ENCODE data around the gene RASSF3.

The RASSF3 gene

DNA sequence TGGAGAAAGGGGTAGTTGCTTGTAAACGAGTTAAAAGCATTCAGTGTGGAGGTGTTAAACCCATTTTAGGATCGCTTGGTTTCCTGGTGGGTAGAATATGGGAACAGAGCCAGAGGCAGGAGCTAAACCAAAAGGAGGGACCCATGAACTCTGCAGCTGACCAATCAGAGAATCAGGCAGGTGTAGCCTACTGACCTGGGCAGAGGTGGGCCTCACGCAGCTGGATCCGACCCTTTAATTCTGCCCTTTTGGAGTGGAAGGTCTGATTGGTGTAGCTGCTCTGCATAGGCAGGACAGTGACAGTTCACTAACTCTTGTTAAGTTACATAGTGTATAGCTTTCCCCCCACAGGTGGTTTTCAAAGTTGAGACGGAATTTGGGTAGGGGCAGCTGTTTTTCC is 85.3 kb downstream of the RASSF3 start:
- DNase-seq = no peak

DNA sequence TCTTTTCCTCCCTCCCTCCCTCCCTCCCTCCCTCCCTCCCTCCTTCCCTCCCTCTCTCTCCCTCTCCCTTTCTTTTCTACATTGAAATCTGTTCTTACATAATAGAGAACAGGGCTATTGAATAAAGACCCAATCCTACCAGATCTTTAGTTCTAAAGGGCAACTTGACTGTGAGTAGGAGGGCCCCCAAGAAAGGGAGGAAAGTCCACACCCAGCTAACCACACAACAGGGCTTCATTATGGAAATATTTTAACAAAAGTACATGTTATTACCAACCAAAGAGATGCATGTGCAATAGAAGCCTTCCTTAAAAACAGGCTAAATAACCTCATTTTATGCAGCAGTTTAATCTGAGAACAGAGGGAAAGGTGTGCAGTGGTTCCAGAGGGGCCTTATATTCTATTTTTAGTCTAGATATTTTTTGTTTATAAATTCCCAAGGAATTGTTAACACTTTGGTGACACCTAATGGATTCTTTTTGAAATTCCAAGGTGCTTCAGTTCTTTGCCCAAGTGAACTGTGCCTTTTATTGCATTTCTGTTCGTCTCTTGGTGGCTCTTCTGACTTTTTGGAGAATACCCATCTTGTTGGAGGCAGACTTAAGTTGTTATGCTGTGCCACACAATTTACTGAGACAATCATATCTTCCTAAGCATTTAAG is 85.9 kb downstream of the RASSF3 start:
- no peak for DNase-seq

DNA sequence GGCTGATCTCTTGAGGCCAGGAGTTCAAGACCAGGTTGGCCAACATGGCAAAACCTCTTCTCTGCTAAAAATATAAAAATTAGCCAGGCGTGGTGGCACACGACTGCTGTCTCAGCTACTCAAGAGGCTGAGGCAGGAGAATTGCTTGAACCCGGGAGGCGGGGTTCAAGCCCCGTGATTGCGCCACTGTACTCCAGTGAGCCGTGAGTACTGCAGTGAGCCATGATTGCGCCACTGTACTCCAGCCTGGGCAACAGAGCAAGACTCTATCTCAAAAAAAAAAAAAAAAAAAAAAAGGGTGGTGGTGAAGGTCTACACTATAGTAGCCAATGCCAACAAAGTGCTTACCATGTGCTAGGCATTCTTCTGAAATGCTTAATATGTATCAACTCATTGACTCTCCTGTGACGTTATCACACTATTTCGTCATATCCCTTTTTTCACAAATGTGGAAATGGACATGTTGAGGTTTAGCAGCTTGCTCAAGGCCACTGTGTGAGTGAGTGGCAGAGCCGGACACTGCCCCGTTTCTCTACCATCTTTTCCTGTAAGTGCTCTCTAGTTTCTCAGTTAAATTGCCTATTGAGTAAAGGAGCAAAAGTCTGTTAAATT is 89.3 kb downstream of the RASSF3 start:
- no peak for DNase-seq

DNA sequence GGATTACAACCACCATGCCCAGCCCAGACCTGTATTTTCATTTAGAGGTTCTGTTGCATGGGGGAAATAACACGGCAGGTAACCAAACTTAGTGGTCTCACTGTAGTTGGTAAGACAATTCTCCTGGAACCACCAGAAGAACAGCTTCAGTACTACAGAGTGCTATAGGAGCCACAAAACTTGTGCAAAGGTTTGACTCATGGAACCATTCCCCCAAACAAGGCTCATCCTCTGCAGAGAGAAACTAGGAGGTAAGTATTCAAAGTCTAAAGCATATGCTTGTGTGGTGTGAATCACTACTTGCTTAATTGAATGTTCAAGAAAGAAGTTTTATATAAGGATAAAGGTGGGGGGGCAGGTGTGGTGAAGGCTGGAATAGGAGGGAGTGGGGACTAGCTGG is 90.2 kb downstream of the RASSF3 start:
- no peak for DNase-seq

DNA sequence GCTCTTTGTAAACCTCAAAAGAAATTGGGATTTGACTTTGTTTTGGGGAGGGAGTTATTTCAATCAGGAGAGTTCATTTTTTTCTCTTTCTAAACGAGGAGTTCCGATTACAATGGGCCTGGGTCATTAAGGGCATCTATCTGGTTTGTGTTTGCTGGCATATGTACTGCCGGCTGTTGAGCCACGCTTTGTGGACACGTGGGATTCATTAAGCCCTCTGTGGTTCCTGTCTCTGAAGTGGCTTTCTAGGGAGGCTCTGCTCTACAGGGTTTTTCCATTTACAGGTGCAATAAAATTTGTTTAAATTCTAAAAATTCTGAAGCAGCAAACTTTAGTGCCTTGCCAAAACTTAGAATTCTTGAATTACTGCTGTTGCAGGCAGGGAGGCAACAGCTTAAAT is 91.0 kb downstream of the RASSF3 start:
- DNase-seq = no peak

DNA sequence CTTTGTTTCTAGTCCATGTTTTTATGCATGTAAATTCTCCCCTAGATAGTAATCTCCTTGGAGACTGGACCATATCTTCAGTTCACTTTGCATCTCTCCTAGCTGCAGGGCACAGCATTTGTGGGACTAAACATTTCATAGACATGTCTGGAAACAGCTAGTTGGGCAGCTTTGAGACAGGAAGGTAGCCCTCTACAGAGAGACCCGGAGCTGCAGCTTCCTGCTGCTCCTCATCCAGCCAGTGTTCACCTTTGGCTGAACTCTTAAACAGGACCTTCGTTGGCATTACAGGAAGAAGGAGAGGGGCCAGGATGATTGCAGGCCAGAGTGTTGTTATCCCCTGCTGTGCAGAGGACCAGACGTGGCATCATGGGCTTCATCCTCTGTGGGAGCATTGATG is 96.0 kb downstream of the RASSF3 start:
- no peak for DNase-seq

DNA sequence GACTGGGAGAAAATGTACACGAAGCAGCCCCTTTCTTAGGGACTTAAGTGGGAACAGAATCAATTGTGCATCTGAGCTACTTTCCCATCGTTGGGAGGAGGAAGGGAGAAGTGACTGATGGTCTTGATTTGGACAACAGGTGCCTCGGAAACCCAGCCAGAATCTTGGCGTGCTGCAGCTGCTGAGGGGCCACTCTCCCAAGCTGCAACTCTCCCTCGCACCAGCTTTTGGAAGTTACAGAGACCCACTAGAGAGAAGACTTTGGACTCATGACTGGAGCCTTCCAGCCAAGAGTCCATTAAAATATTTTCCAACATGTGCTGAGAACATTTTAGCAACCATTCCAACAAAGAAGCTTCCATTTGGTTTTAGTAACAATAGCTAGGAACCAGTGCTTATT is 96.6 kb downstream of the RASSF3 start:
- DNase-seq = no peak

DNA sequence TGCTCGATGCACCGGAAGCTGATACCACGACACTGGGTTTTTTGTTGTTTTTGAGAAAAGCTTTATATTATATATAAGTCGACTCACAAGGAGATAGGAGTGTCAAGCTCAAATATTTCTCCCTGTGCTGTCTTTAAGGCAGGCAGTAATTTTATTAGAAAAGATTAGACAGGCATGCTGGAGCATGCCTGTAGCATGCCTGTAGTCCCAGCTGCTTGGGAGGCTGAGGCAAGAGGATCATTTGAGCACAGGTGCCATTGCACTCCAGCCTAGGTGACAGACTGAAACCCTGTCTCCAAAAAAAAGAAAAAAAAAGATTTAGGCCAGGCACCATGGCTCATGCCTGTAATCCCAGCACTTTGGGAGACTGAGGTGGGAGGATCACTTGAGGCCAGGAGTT is 97.1 kb downstream of the RASSF3 start:
- DNase-seq = no peak

DNA sequence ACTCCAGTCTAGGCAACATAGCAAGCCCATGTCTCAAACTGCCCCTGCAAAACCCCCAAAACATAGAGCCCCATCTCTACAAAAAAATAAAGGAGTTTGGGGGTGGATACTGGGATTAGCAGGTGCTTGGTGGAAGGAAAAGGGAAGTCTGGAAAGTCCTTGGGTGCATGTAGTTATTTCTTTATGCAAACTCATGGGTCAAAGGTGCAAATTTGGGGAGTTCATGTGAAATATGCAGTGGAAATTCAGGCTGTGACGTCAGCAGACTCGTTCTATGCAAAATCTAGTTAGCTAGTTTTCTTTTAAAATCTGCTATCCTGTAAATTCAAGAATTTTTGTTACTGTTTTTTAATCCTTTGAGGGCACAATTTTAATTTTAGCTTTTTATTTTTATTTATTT is 97.6 kb downstream of the RASSF3 start:
- DNase-seq = no peak

DNA sequence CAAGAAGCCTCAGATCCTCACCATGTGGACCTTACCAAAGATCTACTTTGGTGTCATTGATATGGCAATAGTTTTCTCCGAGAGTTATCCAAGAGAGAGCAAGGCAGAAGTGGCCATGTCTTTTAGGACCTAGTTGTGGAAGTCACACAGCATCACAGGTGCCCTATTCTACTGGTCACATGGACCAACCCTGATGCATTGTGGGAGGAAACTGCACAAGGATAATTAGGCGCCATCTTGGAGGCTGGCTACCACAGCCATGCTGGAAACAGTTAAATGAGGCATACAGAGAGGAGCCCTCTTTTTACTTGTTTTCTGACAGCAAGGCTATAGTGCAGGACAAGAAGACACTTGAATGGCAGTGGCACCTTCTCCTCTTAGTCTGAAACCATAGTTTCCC is 99.1 kb downstream of the RASSF3 start:
- no peak for DNase-seq

DNA sequence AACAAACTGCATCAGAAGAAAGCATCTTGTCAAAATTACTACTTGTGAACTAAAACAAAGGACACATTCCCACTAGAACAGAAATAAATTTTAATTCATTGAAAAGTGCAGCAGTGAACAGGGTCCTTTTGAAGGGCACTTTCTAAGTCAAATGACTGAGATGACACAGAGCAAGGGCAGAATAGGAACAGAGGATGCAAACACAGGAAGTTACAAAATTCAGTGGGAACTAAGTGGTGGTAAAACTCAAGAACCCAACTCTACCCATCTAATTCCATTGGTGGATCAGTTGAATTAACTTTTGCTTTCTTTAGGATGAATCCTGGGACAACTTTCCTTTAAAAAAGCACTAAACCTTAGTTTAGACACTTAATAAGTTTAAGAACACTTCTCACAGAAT is 103.1 kb downstream of the RASSF3 start:
- no peak for DNase-seq

DNA sequence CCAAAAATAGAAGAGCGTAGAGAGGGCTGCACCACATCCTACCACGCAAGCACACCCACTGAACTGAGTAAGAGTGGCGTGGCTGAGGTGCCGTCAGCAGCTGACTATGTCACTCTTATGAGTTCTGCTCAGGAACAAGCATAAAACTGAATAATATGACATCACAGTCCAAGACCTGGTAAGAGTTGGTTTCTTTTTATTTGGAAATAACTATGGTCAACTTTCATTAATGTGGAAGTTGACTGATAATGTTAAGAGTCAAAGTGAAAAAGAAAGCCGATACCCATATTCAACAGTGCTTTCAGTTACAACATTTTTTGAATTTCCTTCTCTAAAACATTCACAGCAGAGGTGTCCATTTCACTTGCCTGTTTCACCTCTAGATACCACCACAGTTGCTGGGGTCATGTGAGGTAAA is 104.3 kb downstream of the RASSF3 start:
- DNase-seq = peak in 1 of 2 donors; percentile 11

DNA sequence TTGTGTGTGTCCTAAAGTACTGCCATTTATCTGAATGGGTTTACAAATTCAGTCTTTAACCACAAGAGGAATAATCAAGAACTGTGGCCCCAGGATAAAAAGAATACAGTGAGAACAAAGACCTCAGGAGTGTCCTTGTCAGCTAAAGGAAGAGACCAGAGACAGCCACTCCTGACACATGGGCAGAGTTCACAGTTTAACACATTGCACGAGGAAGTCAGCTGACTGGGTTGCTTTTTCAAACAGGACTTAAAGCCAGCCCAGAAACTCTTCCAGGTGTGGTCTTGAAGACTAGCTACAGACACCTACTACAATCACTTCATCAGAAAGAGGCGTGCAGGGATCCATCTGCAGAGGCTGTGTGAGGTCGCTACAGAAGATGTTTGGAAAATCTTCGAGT is 106.1 kb downstream of the RASSF3 start:
- no peak for DNase-seq

DNA sequence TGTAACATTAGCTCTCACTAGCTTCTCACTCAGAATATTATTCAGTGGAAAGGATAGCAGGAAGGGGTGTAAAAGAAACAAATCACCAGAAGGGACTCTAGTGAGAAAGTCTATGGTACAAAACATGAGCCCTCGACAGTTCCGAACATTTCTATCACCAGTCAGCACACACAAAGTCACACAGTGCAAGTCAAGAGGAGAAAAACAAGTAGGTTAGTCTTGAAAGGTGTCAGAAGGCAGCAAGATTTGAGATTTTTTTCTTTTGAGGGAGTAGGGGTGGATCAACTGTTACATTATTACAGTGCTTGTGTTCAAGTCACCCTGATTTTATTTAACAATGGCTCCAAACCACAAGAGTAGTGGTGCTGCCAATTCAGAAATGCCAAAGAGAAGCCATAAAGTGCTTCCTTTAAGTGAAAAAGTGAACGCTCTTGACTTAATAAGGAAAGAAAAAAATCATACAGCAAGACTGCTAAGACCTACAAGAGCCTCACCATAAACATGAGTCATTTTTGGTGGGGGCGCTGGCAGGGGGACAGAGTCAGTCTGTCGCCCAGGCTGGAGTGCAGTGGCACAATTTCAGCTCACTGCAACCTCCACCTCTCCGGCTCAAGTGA is 106.7 kb downstream of the RASSF3 start:
- no peak for DNase-seq

DNA sequence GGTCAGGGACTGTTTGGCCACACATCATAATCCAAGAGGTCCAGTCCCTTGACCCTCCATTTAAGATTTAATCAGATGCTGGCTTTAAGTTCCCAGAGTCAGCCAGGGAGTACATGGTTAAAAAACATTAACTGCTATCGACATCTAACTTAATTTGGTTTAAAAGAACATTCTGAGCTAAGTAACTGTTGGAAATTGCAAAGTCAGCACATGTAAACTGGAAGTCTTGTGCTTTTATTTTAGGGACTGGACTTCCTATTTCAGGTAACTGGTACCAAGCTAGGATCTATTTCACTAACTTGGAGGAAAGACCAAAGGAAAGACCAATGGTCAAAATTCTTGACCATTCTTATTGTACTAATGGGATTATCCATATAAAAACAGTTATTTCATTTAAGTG is 108.4 kb downstream of the RASSF3 start:
- no peak for DNase-seq

DNA sequence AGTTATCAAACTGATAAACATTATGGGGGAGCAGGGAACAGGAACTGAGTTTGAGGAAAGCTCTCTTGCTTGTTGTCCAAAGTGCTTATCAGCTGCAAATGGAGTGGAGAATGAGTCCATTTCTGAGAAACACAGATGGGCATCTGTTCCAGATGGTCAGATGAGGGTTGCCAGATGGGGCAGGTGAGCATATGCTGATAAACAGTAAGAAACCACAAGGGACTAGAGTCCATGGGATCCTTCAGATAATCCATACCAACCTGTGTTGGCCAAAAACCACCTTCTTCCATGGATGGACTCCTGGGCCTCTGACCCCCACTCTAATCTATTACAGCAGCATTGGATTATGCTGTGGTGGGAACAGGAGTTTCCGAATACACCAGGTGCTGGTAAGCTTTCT is 110.6 kb downstream of the RASSF3 start:
- DNase-seq = no peak

DNA sequence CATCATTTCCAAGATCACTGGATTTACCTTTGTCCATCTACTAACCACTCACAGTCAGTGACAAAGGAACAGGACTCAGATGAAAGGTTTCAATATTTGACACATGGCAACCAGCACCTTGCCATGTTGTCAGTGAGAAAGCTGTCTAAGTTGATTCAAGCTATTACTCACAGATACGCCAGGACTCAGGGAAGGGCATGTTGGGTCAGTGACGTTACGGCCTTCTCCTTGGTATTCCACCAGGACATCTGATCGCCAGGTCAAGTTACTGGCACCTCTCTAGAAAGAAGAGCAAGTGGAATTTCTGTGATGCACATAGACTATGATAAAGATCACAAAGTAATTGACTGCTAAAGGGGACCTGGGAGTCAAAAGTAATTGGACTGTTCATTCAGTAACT is 112.5 kb downstream of the RASSF3 start:
- DNase-seq = no peak

DNA sequence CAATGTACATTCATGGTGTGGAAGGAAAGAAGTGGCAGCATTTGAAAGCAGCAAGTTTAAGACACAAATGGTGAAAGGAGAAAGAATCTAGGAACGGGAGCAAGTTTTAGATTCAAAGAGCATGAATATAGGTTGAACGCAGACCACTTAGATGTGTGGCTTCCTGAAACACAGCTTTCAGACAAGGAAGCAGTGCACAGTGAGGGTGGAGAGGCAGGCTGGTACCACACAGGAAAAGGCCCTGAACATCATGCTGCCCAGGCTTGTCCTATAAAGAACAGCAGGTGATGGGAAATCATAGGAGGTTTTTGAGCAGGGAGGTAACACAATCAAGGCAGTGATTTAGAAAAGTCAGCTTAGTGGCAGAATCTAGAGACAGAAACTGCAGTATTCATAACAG is 113.3 kb downstream of the RASSF3 start:
- DNase-seq = no peak

DNA sequence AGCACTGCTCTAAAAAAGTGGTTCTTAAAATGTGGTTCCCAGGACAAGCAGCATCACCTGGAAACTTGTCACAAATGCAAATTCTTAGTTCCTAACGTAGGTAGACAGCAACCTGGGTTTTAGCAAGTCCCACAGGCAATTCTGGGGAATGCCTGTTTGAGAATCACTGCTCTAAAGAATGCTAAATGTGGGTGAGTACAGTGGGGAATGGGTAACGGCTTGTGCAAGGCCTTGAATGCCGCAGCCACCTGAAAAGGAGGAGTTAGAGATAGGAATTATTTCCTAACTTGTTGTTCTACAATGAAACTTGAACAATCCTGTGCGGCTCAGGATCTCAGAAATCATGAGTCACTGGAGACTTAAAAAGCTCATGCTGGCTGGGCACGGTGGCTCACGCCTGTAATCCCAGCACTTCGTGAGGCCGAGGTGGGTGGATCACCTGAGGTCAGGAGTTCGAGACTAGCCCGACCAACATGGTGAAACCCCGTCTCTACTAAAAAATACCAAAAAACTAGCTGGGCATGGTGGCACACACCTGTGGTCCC is 114.0 kb downstream of the RASSF3 start:
- no peak for DNase-seq

DNA sequence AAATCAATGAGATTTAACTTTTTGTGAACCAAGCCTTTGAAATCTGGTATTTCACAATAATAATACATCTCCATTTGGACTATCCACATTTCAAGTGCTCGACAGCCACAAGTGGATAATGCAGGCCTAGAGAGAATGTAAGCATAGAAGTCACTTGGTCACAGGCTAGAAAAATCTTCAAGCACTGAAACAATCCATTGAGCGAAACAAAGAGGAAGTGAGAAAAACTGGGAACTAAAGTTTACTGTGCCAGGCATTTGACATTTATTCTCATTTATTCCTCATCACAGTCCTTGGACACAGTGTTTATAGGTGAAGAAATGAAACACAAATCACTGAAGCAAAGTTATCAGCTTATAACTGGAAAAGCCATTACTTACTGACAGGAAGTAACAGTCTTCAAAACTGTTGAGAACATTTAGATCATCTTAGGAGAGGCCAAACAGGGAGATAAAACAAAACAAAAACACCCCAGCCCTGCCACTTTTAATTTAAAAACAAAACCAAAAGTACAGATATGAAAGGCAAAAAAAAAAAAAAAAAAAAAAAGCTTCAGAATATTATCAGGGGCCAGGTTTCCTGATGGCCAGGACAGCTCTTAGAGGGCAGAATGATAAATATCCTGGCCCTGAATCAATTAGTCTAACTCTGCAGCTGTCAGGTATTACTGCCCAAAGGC is 119.8 kb downstream of the RASSF3 start:
- DNase-seq = no peak

DNA sequence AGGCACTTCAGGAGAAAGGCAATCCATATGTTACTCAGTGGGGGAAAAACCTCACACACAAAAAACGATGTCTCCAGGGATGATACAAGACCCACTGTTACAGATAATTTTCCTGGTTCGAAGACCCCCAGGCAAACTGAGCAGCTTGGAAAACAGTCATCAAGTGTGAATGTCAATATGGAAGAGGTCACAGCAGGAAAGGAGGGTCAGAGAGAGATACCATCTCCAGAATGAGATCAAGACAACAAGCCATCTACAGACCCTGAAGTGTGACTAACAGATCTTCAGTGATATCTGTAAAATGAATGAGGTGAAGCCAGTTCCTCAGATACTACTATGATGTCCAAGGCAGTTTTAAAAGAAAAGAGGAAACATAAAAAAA is 120.3 kb downstream of the RASSF3 start:
- DNase-seq = no peak

DNA sequence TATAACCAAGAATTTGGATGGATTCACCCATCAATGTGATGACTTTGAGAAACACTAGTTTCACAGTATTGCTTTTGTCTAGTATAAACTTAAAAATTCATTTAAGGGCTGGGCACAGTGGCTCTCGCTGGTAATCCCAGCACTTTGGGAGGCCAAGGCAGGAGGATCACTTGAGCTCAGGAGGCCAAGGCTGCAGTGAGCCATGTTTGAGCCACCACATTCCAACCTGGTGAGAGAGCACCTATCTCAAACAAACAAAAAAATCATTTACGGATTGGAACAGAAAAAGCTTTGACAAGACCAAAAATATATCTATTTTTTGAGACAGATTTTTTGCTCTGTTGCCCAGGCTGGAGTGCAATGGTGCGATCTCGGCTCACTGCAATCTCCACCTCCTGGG is 121.4 kb downstream of the RASSF3 start:
- DNase-seq = no peak

DNA sequence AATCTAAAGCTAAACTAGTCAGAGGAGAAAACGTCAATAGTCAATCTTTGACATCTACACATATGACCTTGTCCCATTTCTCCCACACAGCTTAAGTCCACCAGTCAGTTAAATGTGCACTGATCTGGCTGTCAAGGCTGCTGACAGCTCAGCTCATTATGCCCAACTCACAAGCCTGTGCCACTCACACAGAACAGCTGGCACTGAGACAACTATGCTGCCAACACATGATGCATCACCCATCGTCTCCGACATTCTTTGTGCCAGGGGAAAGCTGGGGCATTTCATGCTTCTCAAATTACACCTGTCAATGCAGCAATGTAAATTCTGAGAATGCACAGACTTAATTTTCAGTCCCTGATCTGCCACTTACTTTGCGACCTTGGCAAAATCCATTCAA is 123.6 kb downstream of the RASSF3 start:
- DNase-seq = no peak

DNA sequence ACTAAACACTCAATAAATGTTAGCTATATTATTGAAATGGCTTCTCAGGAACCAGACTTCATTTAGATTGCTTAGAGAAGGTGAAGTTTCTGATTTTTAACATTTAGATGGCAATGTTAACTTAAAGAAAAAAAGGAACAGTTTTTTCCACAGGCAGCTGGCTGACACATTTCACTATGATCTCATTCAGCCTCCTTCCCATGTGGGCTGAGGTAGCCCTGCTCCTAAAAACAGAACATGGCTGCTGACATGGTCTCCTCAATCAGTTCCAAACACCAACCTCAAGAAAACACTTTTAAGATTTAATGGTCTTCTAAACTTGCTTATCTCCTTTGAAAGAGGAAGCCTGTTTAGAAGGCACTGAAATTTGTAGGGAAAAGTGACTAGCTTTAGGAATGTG is 125.1 kb downstream of the RASSF3 start:
- no peak for DNase-seq

Data from activated CD4-positive, alpha-beta T cell treated with anti-CD3 and anti-CD28 coated beads for 4 hours (primary cell).